Measurements from ENCODE around the gene MXRA7. TPM values are rescaled to one million over a fixed set of nuclear protein-coding genes. Genes with fewer than 3 reads are reported as not detected.

The MXRA7 gene
- total RNA-seq, 2 experiments from 2014 or later = 1.6 to 4.9 TPM

DNA sequence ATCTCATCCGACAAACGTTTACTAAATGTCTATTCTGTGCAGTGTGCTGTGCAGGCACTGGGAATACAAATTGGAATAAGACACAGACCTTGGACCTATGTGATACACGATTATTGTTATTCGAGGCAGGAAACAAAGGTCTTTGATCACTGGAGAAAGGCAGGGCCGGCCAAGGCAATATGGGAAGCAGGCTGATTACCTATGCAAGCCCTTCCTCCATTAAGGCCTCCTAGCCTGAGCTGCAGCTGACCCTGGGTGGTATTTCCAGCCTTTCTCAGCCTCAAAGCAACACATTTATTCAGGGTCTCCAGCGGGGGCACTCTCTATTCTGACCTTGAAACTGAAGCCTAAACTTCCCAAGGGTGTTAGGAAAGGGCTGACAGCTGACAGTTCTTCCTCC lies 80.6 kb downstream of the MXRA7 start:
- TF ChIP-seq CTCF (conservative IDR thresholded peaks at IDR 0.05; ENCODE audit: low read length) (no peak), EZH2phosphoT487 (IDR thresholded peaks at IDR 0.05; ENCODE audit: borderline replicate concordance, low read depth, low read length) (no peak)
- Histone ChIP-seq H3K79me2 (ENCODE audit: insufficient read depth, low read depth, low read length) (no peaks in the 10 kb centered on the region), H3K36me3 (ENCODE audit: insufficient read depth, low read length) (no peaks in the 10 kb centered on the region), H3K4me1 (ENCODE audit: insufficient read depth, low read length, poor library complexity, severe bottlenecking) (no peaks in the 10 kb centered on the region), H3K4me2 (ENCODE audit: low read length) (no peak overlapping the region), H3K27ac (ENCODE audit: low read depth, low read length, poor library complexity, severe bottlenecking) (no peak overlapping the region), H3K4me3 (ENCODE audit: low read depth, low read length, poor library complexity, severe bottlenecking) (no peak overlapping the region), H3K9me2 (ENCODE audit: insufficient read depth, low read length) (no peaks in the 10 kb centered on the region), H3K9me3 (ENCODE audit: low read length) (no peaks in the 10 kb centered on the region), H4K20me1 (ENCODE audit: insufficient read depth, low read length) (no peaks in the 10 kb centered on the region), H2AFZ (ENCODE audit: low read length) (no peak overlapping the region)
- no TSS peak for BruUV-seq (replicated peaks)
- no peak for DNase-seq (ENCODE audit: low spot score)
- CTCF ChIA-PET (ENCODE audit: unreplicated experiment) = no interaction called here
- intact Hi-C loops (cut with micrococcal nuclease; ENCODE audit: unreplicated experiment) = no loop called here
- POLR2A ChIA-PET = no interaction called here

Small RNA genes lying within 50 kb of the gene (microRNA-seq; reads per million reads assigned to microRNA genes)
- gene MIR636 (ENCODE audit: borderline replicate concordance) = 18.2 reads per million, percentile 27 among the genes with 10 or more reads in this experiment

Small RNA genes lying within 50 kb of the gene (small RNA-seq; reads per million reads assigned to genes)
- not detected for gene AC005837.3
- not detected for gene RF02271
- not detected for gene RNU6-227P
- gene RNU6-97P = not detected
- 0.57 reads per million, percentile 14 among the genes with 10 or more reads in this experiment for gene RNY4P36

Other genes starting within 250 kb of the MXRA7 start
- gene AANAT, start 243.4 kb downstream of the MXRA7 start, total RNA-seq (2014; rRNA removed; shearing (Covaris generic)) = not detected in 2 replicates
- gene AANAT, start 243.4 kb downstream of the MXRA7 start, total RNA-seq (2022) = not detected in 2 replicates
- 122 and 144 TPM in 2 replicates for gene RHBDF2, start 209.5 kb downstream of the MXRA7 start, total RNA-seq (2014; rRNA removed; shearing (Covaris generic))
- 158 and 173 TPM in 2 replicates for gene RHBDF2, start 209.5 kb downstream of the MXRA7 start, total RNA-seq (2022)
- 0.33 and 0.57 TPM in 2 replicates for gene CYGB, start 173.3 kb downstream of the MXRA7 start, total RNA-seq (2014; rRNA removed; shearing (Covaris generic))
- 0.22 and 0.44 TPM in 2 replicates for gene CYGB, start 173.3 kb downstream of the MXRA7 start, total RNA-seq (2022)
- gene PRCD, start 170.9 kb downstream of the MXRA7 start, total RNA-seq (2014; rRNA removed; shearing (Covaris generic)) = 5.7 and 6.3 TPM in 2 replicates
- 11.7 and 15.9 TPM in 2 replicates for gene PRCD, start 170.9 kb downstream of the MXRA7 start, total RNA-seq (2022)
- not detected in 2 replicates for gene ST6GALNAC2, start 125.1 kb downstream of the MXRA7 start, total RNA-seq (2014; rRNA removed; shearing (Covaris generic))
- gene ST6GALNAC2, start 125.1 kb downstream of the MXRA7 start, total RNA-seq (2022) = not detected in 2 replicates
- not detected in 2 replicates for gene ST6GALNAC1, start 67.2 kb downstream of the MXRA7 start, total RNA-seq (2014; rRNA removed; shearing (Covaris generic))
- not detected in 2 replicates for gene ST6GALNAC1, start 67.2 kb downstream of the MXRA7 start, total RNA-seq (2022)
- gene JMJD6, start 15.6 kb upstream of the MXRA7 start, total RNA-seq (2014; rRNA removed; shearing (Covaris generic)) = 39.9 and 41.2 TPM in 2 replicates
- gene JMJD6, start 15.6 kb upstream of the MXRA7 start, total RNA-seq (2022) = 46.0 and 71.2 TPM in 2 replicates
- 91.8 and 93.7 TPM in 2 replicates for gene METTL23, start 15.9 kb upstream of the MXRA7 start, total RNA-seq (2014; rRNA removed; shearing (Covaris generic))
- gene METTL23, start 15.9 kb upstream of the MXRA7 start, total RNA-seq (2022) = 82.7 and 102 TPM in 2 replicates
- 1,143 and 2,207 TPM in 2 replicates for gene SRSF2, start 26.4 kb upstream of the MXRA7 start, total RNA-seq (2014; rRNA removed; shearing (Covaris generic))
- 619 and 683 TPM in 2 replicates for gene SRSF2, start 26.4 kb upstream of the MXRA7 start, total RNA-seq (2022)
- 52.6 and 55.1 TPM in 2 replicates for gene MFSD11, start 27.2 kb upstream of the MXRA7 start, total RNA-seq (2014; rRNA removed; shearing (Covaris generic))
- gene MFSD11, start 27.2 kb upstream of the MXRA7 start, total RNA-seq (2022) = 63.1 and 68.4 TPM in 2 replicates
- gene MGAT5B, start 157.4 kb upstream of the MXRA7 start, total RNA-seq (2014; rRNA removed; shearing (Covaris generic)) = 1.3 and 2.5 TPM in 2 replicates
- gene MGAT5B, start 157.4 kb upstream of the MXRA7 start, total RNA-seq (2022) = 1.4 and 2.3 TPM in 2 replicates

Data from OCI-LY7 (cell line).